Small intestine (tissue), 7 donors: ENCODE data around the gene COL27A1. TPM values are rescaled to one million over a fixed set of nuclear protein-coding genes. Genes with fewer than 3 reads are reported as not detected.
"Not testable (repeated sequence)": the region's sequence is repeated elsewhere in the genome, so short reads cannot be mapped to it uniquely, and the experiment has no call there.

Source experiments
- DNase-seq, 2 donors: peaks; one replicate each; pipeline versions ENCODE4 v3.0.0 to v3.0.0-alpha.2; 2013
- FAIRE-seq: peaks from 2 replicates; lab custom pipeline; 2012; peaks lifted over from hg19 to GRCh38; lab: Jason Lieb, UNC
- H3K27ac ChIP-seq, 3 donors: one replicate each; pipeline ENCODE4 v1.5.1; 2013; ENCODE audit warnings: low read length in 2 of 3, mild to moderate bottlenecking in 2 of 3, control low read depth in 1 of 3, inconsistent platforms in 1 of 3, low read depth in 1 of 3, moderate library complexity in 1 of 3
- H3K27me3 ChIP-seq, 3 donors: one replicate each; pipeline ENCODE4 v1.6.1; 2013; ENCODE audit warnings: low read length in 3 of 3, inconsistent platforms in 1 of 3; ENCODE audit not compliant: control insufficient read depth in 3 of 3, insufficient read depth in 3 of 3
- H3K36me3 ChIP-seq, 3 donors: one replicate each; pipeline ENCODE4 v1.6.1; 2013; ENCODE audit warnings: low read length in 3 of 3, inconsistent platforms in 1 of 3, low read depth in 1 of 3, mild to moderate bottlenecking in 1 of 3, moderate library complexity in 1 of 3; ENCODE audit not compliant: control insufficient read depth in 3 of 3, insufficient read depth in 2 of 3
- H3K4me1 ChIP-seq, 3 donors: one replicate each; pipeline ENCODE4 v1.6.1; 2013; ENCODE audit warnings: low read length in 2 of 3, inconsistent platforms in 1 of 3, low read depth in 1 of 3, mild to moderate bottlenecking in 1 of 3, moderate library complexity in 1 of 3; ENCODE audit not compliant: control insufficient read depth in 3 of 3, insufficient read depth in 2 of 3
- H3K4me3 ChIP-seq, 3 donors: one replicate each; pipeline ENCODE4 v1.5.1; 2013; ENCODE audit warnings: low read length in 3 of 3, control low read depth in 1 of 3, inconsistent platforms in 1 of 3, low read depth in 1 of 3, mild to moderate bottlenecking in 1 of 3, moderate library complexity in 1 of 3
- H3K9me3 ChIP-seq, 2 donors: one replicate each; pipeline ENCODE4 v1.6.1; 2013; ENCODE audit warnings: low read depth in 1 of 2, low read length in 1 of 2; ENCODE audit not compliant: control insufficient read depth in 2 of 2, insufficient read depth in 1 of 2
- whole genome bisulfite sequencing, 3 donors: extraction: QIAGEN DNeasy Blood & Tissue Kit; methylation state at CpG; one replicate each; pipeline ENCODE4 v1.1.7; 2013; 5-methylcytosine and 5-hydroxymethylcytosine counted together
- polyA plus RNA-seq, 4 donors: library from polyadenylated mRNA; stranded (reverse) in 3 of 4; unstranded in 1 of 4; fragments of 200-250 nt in 3 of 4; fragments of 120-200 nt in 1 of 4; gene quantifications; one replicate each; pipeline versions ENCODE4 v1.2.1 to v1.2.3, GENCODE V29; 2013
- donor health status: healthy with polysubstance abuse.
- donor health status: control.
- donor health status: control.
- donor health status: Bipolar disorder and iron deficiency.
- donor health status: healthy.

COL27A1 gene
- polyA plus RNA-seq, 4 donors = 0.45 to 123 (median 1.8) TPM

GRCh38 chr9:114125476-114126013, 29.8 kb upstream of the COL27A1 start:
- 68 to 91% (median 84%) methylated on average over 10 of the region's 10 CpGs for WGBS, 3 donors
- Histone ChIP-seq H3K27me3 (peaks cover 0 to 4% (median 0%) of the 10 kb centered on the region in 3 donors), H3K27ac (no peak overlapping the region), H3K4me1 (peaks cover 0 to 30% (median 0%) of the 10 kb centered on the region in 3 donors), H3K9me3 (peaks cover 0 to 9% of the 10 kb centered on the region in 2 donors), H3K36me3 (no peaks in the 10 kb centered on the region), H3K4me3 (no peak overlapping the region)
- FAIRE-seq (no peak), DNase-seq (no peak)

GRCh38 chr9:114126247-114127060, 28.9 kb upstream of the COL27A1 start:
- Histone ChIP-seq H3K27ac (no peak overlapping the region), H3K27me3 (peaks cover 0 to 4% (median 0%) of the 10 kb centered on the region in 3 donors), H3K4me1 (peaks cover 0 to 25% (median 0%) of the 10 kb centered on the region in 3 donors), H3K9me3 (peaks cover 0 to 9% of the 10 kb centered on the region in 2 donors), H3K4me3 (no peak overlapping the region), H3K36me3 (no peaks in the 10 kb centered on the region)
- DNase-seq = no peak
- FAIRE-seq = no peak
- WGBS, 3 donors = 74 to 87% (median 79%) methylated on average over 13 of the region's 13 CpGs

GRCh38 chr9:114128759-114129158, 26.6 kb upstream of the COL27A1 start:
- 89 to 92% (median 91%) methylated on average over 3 of the region's 3 CpGs for WGBS, 3 donors
- not testable (repeated sequence) for FAIRE-seq, H3K36me3 ChIP-seq, H3K27ac ChIP-seq, DNase-seq, H3K9me3 ChIP-seq, H3K27me3 ChIP-seq, H3K4me3 ChIP-seq
- peaks cover 0 to 13% (median 0%) of the 10 kb centered on the region in 3 donors for H3K4me1 ChIP-seq

DNA sequence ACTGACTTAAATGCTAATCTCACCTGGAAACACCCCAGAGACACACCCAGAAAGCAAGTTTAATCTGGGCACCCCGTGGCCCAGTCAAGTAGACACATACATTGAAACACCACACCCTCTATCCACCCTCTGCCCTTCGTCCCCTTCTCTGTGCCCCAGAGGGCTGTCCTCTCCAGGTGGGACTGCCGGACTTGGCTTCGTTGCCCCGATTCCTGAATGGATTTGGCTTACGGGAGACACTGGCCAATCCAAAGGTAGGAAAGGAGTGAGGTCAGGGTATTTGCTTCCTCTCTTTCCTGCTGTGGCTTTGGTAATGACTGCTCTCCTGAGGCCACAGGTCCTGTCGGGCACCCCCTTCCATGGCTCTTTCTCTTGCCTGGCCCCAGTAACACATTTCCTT, 25.2 kb upstream of the COL27A1 start:
- H3K36me3 ChIP-seq = no peaks in the 10 kb centered on the region
- H3K9me3 ChIP-seq = peaks cover 0 to 9% of the 10 kb centered on the region in 2 donors
- H3K4me1 ChIP-seq = peaks cover 0 to under 1% (median 0%) of the 10 kb centered on the region in 3 donors
- WGBS, 3 donors = 45 to 77% (median 61%) methylated on average over 7 of the region's 7 CpGs
- FAIRE-seq (no peak), DNase-seq (peak in 1 of 2 donors; percentile 24)
- no peak overlapping the region for H3K4me3 ChIP-seq
- H3K27me3 ChIP-seq = peaks cover 0 to 4% (median 0%) of the 10 kb centered on the region in 3 donors
- no peak overlapping the region for H3K27ac ChIP-seq

DNA sequence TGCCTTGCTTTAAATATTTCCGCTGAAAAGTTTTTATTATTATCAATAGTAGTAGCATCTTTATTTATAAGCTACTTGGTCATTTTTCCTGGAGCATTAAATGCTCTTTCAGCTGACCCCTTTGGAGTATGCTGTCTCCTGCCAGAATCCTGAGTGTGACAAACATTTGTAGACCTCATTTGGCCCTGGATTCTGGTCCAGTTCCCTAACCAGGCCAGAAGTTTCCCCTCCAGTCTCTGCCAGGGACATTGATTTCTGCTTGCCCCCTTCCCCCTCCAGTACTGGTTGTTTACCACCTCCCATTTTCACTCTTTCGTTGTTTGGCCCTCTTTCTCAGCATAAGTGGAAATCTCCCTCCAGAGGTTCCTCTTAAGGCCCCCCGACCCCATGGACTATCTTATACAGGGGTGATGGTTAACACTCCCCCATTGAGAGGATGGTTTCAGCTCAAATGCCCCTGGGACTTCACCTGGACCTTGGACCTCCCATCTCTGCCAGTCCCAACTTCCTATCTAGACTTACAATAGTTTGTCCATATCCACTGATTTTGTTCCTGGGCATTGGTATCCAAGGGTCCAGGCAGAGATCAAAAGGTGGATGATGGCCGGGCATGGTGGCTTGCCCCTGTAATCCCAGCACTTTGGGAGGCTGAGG, 24.6 kb upstream of the COL27A1 start:
- no peak for FAIRE-seq
- peaks cover 0 to 4% (median 0%) of the 10 kb centered on the region in 3 donors for H3K27me3 ChIP-seq
- no peaks in the 10 kb centered on the region for H3K4me1 ChIP-seq
- H3K4me3 ChIP-seq = no peak overlapping the region
- whole genome bisulfite sequencing, 3 donors = 79 to 87% (median 87%) methylated on average over 4 of the region's 4 CpGs
- H3K36me3 ChIP-seq = no peaks in the 10 kb centered on the region
- no peak for DNase-seq
- peaks cover 0 to 9% of the 10 kb centered on the region in 2 donors for H3K9me3 ChIP-seq
- H3K27ac ChIP-seq = no peak overlapping the region

DNA sequence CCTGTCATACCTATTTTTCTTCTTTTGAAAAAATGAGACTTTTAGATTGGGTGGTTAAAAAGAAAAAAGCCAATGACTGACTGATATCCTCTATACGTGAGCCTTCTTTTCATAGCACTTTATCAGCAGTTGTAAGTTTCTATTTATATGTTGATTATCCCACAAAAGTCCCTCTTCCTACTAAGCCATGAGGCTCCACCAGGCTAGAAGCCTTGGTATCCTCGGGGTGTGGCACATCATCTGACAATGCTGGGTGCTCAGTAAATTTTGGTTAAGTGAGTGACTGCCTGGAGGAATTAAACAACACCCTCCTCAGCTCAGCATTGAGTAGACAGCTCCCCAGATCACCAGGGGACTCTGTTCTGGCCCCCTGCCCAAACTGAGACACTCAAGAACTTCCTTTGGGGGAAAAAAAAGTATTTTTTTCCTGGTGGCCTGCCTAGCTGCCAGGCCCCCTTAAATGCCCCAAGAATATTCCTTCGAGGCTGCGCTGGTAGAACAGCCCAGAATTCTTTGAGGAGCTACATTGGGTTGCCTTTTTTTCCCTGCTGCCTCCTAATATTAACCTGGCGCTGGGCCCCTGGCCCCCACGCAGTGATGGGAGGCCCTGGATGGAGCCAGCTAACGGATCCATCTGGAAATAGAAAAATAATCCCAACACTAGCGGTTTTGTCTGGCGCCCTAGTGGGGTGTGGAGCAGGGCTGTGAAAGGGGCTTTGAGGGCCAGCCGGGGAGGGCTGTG, 23.4 kb upstream of the COL27A1 start:
- Histone ChIP-seq H3K4me1 (no peaks in the 10 kb centered on the region), H3K36me3 (no peaks in the 10 kb centered on the region), H3K27ac (no peak overlapping the region), H3K4me3 (no peak overlapping the region), H3K27me3 (peaks cover 0 to 4% (median 0%) of the 10 kb centered on the region in 3 donors), H3K9me3 (peaks cover 0 to 9% of the 10 kb centered on the region in 2 donors)
- WGBS, 3 donors = 73 to 84% (median 82%) methylated on average over 10 of the region's 10 CpGs
- DNase-seq = no peak
- FAIRE-seq = no peak

DNA sequence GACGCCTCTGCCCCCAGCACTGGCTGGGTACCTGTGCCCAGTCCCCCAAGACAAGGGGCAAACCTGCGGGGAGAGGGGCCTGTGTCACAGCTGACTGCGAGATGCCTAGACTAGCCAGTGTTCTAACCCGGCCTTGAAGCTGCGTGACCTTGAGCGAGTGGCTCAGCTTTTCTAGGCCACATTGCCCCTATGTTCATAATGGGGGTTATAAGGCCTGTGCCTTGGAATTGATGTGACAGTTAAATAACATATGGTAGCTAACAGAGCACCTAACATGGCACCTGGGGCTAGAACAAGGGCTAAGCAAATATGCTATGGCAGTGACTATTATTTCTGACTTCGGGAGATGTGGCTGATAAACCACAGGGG, 22.8 kb upstream of the COL27A1 start:
- no peak overlapping the region for H3K27ac ChIP-seq
- no peak for DNase-seq
- FAIRE-seq = no peak
- H3K36me3 ChIP-seq = no peaks in the 10 kb centered on the region
- 91 to 94% (median 93%) methylated on average over 7 of the region's 7 CpGs for WGBS, 3 donors
- no peak overlapping the region for H3K4me3 ChIP-seq
- no peaks in the 10 kb centered on the region for H3K4me1 ChIP-seq
- peaks cover 0 to 4% (median 0%) of the 10 kb centered on the region in 3 donors for H3K27me3 ChIP-seq
- peaks cover 0 to 4% of the 10 kb centered on the region in 2 donors for H3K9me3 ChIP-seq
